Measurements from ENCODE around the gene ACTRT2. TPM values are rescaled to one million over a fixed set of nuclear protein-coding genes. Genes with fewer than 3 reads are reported as not detected.

The ACTRT2 gene
- polyA plus RNA-seq, 1 of the 3 experiments (the other 2 are of a cell fraction) = not detected

DNA sequence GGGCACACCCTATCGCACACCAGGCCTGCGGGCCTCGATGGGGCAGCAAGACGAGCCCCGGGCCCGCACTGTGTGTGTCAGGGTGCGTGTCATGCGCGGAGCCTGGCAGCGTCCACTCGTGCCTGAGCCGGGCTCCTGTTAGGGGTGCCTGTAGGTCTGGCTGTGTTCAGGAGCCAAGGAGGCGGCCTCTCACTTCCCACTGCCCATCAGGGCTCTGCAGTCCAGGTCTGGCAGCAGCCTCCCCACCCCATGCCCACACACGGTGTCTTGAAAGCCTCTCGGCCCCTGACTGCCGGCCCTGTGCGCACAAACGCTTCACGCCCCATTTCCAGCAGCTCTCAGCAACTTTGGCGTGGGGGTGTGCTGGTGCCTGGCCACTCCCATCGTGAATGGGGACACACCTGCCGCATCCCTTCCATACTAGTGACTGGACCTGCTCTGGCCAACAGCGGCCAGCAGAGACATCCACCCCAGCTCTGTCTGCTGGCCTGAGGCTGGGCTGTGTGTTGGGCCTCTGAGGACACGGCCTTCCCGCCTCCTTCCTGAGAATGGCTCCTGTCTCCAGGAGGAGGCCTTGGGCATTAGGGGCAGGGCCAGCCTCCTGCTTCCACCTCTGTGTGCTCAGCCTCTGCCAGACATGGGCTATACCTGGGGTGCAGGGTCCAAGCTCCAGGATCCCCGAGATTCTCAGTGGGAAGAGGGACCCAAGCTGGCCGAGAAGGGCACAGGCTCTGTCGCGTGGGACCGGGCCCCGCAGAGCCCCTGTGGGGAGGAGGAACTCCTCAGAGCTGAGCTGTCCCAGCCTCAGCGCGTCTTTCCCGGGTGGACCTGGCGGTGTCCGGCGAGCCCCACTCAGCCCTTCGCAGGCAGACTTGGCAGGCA is 41.8 kb upstream of the ACTRT2 start:
- Histone ChIP-seq H4K20me1 (ENCODE audit: insufficient read depth) (no peaks in the 10 kb centered on the region), H3F3A (replicated peaks; ENCODE audit: insufficient read depth) (no peaks in the 10 kb centered on the region), H3K36me3 (replicated peaks in 1 of 2; ENCODE audit: control insufficient read depth in 1 of 2, insufficient read depth in 2 of 2, low read length in 1 of 2) (no peaks in the 10 kb centered on the region), H3K79me2 (ENCODE audit: insufficient read depth) (no peaks in the 10 kb centered on the region), H3K9me2 (no peaks in the 10 kb centered on the region), H3K4me3 (ENCODE audit: low read depth in 2 of 2, low read length in 1 of 2) (no peak overlapping the region), H3K27me3 (ENCODE audit: insufficient read depth) (no peaks in the 10 kb centered on the region), H2AFZ (ENCODE audit: low read depth) (no peak overlapping the region), H3K4me1 (ENCODE audit: control insufficient read depth in 1 of 2, insufficient read depth in 2 of 2, low read depth in 1 of 2, low read length in 1 of 2) (no peaks in the 10 kb centered on the region), H3K4me2 (no peak overlapping the region), H3K9ac (no peak overlapping the region), H3K27ac (ENCODE audit: low read depth in 2 of 2, low read length in 1 of 2) (no peak overlapping the region), H3K9me3 (no peaks in the 10 kb centered on the region)
- 50% methylated on average over 21 of the region's 38 CpGs for WGBS (ENCODE audit: low lambda C conversion rate)
- ChIA-PET CTCF (no interaction called here), POLR2A (no interaction called here)
- peak; percentile 11 for DNase-seq
- TF ChIP-seq ELF1 (IDR thresholded peaks at IDR 0.05) (no peak), MXI1 (IDR thresholded peaks at IDR 0.05; ENCODE audit: low read depth, low read length) (no peak), RXRA (IDR thresholded peaks at IDR 0.05; ENCODE audit: borderline replicate concordance, low read depth) (no peak), RAD21 (IDR thresholded peaks at IDR 0.05; ENCODE audit: low read length) (no peak), GATA2 (CRISPR knock-in tag; IDR thresholded peaks at IDR 0.05) (no peak), RFX5 (IDR thresholded peaks at IDR 0.05; ENCODE audit: low read length) (no peak), GABPA (IDR thresholded peaks at IDR 0.05; ENCODE audit: low read depth) (no peak), RCOR1 (IDR thresholded peaks at IDR 0.05; ENCODE audit: low read length) (no peak), NRF1 (IDR thresholded peaks at IDR 0.05; ENCODE audit: low read depth, low read length) (no peak), TCF12 (IDR thresholded peaks at IDR 0.05) (no peak), FOXJ3 (CRISPR knock-in tag; IDR thresholded peaks at IDR 0.05) (no peak), EZH2phosphoT487 (IDR thresholded peaks at IDR 0.05; ENCODE audit: borderline replicate concordance, low read depth) (no peak)
- TF ChIP-seq, protein P1, sequence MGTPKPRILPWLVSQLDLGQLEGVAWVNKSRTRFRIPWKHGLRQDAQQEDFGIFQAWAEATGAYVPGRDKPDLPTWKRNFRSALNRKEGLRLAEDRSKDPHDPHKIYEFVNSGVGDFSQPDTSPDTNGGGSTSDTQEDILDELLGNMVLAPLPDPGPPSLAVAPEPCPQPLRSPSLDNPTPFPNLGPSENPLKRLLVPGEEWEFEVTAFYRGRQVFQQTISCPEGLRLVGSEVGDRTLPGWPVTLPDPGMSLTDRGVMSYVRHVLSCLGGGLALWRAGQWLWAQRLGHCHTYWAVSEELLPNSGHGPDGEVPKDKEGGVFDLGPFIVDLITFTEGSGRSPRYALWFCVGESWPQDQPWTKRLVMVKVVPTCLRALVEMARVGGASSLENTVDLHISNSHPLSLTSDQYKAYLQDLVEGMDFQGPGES (IDR thresholded peaks at IDR 0.05; ENCODE audit: low read depth, low read length) = no peak
- TF ChIP-seq, protein P2, sequence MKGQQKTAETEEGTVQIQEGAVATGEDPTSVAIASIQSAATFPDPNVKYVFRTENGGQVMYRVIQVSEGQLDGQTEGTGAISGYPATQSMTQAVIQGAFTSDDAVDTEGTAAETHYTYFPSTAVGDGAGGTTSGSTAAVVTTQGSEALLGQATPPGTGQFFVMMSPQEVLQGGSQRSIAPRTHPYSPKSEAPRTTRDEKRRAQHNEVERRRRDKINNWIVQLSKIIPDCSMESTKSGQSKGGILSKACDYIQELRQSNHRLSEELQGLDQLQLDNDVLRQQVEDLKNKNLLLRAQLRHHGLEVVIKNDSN (IDR thresholded peaks at IDR 0.05; ENCODE audit: borderline replicate concordance, low read depth) = no peak
- TF ChIP-seq, protein P3, sequence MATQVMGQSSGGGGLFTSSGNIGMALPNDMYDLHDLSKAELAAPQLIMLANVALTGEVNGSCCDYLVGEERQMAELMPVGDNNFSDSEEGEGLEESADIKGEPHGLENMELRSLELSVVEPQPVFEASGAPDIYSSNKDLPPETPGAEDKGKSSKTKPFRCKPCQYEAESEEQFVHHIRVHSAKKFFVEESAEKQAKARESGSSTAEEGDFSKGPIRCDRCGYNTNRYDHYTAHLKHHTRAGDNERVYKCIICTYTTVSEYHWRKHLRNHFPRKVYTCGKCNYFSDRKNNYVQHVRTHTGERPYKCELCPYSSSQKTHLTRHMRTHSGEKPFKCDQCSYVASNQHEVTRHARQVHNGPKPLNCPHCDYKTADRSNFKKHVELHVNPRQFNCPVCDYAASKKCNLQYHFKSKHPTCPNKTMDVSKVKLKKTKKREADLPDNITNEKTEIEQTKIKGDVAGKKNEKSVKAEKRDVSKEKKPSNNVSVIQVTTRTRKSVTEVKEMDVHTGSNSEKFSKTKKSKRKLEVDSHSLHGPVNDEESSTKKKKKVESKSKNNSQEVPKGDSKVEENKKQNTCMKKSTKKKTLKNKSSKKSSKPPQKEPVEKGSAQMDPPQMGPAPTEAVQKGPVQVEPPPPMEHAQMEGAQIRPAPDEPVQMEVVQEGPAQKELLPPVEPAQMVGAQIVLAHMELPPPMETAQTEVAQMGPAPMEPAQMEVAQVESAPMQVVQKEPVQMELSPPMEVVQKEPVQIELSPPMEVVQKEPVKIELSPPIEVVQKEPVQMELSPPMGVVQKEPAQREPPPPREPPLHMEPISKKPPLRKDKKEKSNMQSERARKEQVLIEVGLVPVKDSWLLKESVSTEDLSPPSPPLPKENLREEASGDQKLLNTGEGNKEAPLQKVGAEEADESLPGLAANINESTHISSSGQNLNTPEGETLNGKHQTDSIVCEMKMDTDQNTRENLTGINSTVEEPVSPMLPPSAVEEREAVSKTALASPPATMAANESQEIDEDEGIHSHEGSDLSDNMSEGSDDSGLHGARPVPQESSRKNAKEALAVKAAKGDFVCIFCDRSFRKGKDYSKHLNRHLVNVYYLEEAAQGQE (IDR thresholded peaks at IDR 0.05; ENCODE audit: low read depth, low read length) = no peak
- TF ChIP-seq, protein P4, sequence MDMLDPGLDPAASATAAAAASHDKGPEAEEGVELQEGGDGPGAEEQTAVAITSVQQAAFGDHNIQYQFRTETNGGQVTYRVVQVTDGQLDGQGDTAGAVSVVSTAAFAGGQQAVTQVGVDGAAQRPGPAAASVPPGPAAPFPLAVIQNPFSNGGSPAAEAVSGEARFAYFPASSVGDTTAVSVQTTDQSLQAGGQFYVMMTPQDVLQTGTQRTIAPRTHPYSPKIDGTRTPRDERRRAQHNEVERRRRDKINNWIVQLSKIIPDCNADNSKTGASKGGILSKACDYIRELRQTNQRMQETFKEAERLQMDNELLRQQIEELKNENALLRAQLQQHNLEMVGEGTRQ (IDR thresholded peaks at IDR 0.05; ENCODE audit: borderline replicate concordance, low read depth, low read length) = no peak
- TF ChIP-seq, protein P5, sequence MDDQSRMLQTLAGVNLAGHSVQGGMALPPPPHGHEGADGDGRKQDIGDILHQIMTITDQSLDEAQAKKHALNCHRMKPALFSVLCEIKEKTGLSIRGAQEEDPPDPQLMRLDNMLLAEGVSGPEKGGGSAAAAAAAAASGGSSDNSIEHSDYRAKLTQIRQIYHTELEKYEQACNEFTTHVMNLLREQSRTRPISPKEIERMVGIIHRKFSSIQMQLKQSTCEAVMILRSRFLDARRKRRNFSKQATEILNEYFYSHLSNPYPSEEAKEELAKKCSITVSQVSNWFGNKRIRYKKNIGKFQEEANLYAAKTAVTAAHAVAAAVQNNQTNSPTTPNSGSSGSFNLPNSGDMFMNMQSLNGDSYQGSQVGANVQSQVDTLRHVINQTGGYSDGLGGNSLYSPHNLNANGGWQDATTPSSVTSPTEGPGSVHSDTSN (IDR thresholded peaks at IDR 0.05) = no peak
- TF ChIP-seq, protein P6, sequence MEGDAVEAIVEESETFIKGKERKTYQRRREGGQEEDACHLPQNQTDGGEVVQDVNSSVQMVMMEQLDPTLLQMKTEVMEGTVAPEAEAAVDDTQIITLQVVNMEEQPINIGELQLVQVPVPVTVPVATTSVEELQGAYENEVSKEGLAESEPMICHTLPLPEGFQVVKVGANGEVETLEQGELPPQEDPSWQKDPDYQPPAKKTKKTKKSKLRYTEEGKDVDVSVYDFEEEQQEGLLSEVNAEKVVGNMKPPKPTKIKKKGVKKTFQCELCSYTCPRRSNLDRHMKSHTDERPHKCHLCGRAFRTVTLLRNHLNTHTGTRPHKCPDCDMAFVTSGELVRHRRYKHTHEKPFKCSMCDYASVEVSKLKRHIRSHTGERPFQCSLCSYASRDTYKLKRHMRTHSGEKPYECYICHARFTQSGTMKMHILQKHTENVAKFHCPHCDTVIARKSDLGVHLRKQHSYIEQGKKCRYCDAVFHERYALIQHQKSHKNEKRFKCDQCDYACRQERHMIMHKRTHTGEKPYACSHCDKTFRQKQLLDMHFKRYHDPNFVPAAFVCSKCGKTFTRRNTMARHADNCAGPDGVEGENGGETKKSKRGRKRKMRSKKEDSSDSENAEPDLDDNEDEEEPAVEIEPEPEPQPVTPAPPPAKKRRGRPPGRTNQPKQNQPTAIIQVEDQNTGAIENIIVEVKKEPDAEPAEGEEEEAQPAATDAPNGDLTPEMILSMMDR (IDR thresholded peaks at IDR 0.05) = no peak
- TF ChIP-seq, protein P7, sequence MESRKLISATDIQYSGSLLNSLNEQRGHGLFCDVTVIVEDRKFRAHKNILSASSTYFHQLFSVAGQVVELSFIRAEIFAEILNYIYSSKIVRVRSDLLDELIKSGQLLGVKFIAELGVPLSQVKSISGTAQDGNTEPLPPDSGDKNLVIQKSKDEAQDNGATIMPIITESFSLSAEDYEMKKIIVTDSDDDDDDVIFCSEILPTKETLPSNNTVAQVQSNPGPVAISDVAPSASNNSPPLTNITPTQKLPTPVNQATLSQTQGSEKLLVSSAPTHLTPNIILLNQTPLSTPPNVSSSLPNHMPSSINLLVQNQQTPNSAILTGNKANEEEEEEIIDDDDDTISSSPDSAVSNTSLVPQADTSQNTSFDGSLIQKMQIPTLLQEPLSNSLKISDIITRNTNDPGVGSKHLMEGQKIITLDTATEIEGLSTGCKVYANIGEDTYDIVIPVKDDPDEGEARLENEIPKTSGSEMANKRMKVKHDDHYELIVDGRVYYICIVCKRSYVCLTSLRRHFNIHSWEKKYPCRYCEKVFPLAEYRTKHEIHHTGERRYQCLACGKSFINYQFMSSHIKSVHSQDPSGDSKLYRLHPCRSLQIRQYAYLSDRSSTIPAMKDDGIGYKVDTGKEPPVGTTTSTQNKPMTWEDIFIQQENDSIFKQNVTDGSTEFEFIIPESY (IDR thresholded peaks at IDR 0.05; ENCODE audit: borderline replicate concordance, low read depth) = no peak

Data from SK-N-SH (cell line).